ENCODE data around the gene DCP1B. TPM values are rescaled to one million over a fixed set of nuclear protein-coding genes. Genes with fewer than 3 reads are reported as not detected.

The DCP1B gene
- total and polyA plus RNA-seq, 2 donors (not counting 1 experiment from before 2014, with no cell fraction given): 12.3 to 18.0 TPM

- H2AFZ ChIP-seq (ENCODE audit: insufficient read depth, low read depth, low read length, poor library complexity, severe bottlenecking): no peak overlapping the region
- ATAC-seq (ENCODE audit: low read depth) (no peak), DNase-seq (no peak)
- H3K4me1 ChIP-seq (ENCODE audit: control insufficient read depth in 2 of 2, insufficient read depth in 2 of 2, low read length in 2 of 2): no peaks in the 10 kb centered on the region
- no peaks in the 10 kb centered on the region for H3K9me3 ChIP-seq (ENCODE audit: control extremely low read depth in 1 of 3, control insufficient read depth in 2 of 3, insufficient read depth in 1 of 3, low read length in 2 of 3)
- intact Hi-C loops (cut with micrococcal nuclease): no loop called here
- no peak overlapping the region for H3K27ac ChIP-seq (ENCODE audit: low read length in 2 of 2)
- Mint-ChIP-seq H3K27ac (no peak overlapping the region), H3K4me3 (no peak overlapping the region), H3K4me1 (no peaks in the 10 kb centered on the region), H3K9me3 (ENCODE audit: insufficient read depth) (no peaks in the 10 kb centered on the region), H3K27me3 (no peaks in the 10 kb centered on the region)
- H3K79me2 ChIP-seq (ENCODE audit: control insufficient read depth, insufficient read depth, low read length): no peaks in the 10 kb centered on the region
- CTCF ChIA-PET: interaction anchor here (1.4 kb wide), 1 partner anchor 17 kb away, joined by 3 read pairs; no protein-coding TSS in a partner anchor
- H3K27me3 ChIP-seq (replicated peaks in 1 of 4; ENCODE audit: control extremely low read depth in 1 of 4, control insufficient read depth in 3 of 4, insufficient read depth in 4 of 4, low read length in 3 of 4): no peaks in the 10 kb centered on the region
- TF ChIP-seq, protein P1, sequence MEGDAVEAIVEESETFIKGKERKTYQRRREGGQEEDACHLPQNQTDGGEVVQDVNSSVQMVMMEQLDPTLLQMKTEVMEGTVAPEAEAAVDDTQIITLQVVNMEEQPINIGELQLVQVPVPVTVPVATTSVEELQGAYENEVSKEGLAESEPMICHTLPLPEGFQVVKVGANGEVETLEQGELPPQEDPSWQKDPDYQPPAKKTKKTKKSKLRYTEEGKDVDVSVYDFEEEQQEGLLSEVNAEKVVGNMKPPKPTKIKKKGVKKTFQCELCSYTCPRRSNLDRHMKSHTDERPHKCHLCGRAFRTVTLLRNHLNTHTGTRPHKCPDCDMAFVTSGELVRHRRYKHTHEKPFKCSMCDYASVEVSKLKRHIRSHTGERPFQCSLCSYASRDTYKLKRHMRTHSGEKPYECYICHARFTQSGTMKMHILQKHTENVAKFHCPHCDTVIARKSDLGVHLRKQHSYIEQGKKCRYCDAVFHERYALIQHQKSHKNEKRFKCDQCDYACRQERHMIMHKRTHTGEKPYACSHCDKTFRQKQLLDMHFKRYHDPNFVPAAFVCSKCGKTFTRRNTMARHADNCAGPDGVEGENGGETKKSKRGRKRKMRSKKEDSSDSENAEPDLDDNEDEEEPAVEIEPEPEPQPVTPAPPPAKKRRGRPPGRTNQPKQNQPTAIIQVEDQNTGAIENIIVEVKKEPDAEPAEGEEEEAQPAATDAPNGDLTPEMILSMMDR (IDR thresholded peaks at IDR 0.05): no peak
- TF ChIP-seq EZH2 (IDR thresholded peaks at IDR 0.05; ENCODE audit: borderline replicate concordance, insufficient read depth, low read depth, low read length, poor library complexity, severe bottlenecking): no peak
- no peaks in the 10 kb centered on the region for H4K20me1 ChIP-seq (ENCODE audit: control insufficient read depth, insufficient read depth, low read length, poor library complexity, severe bottlenecking)
- WGBS (ENCODE audit: insufficient coverage): 100% methylated on average over 1 of the region's 3 CpGs
- H3K4me3 ChIP-seq (ENCODE audit: control extremely low read depth in 1 of 5, extremely low read depth in 1 of 5, insufficient read depth in 1 of 5, low read depth in 2 of 5, low read length in 4 of 5): no peak overlapping the region
- peaks cover 2 to 22% of the 10 kb centered on the region in 2 experiments for H3K36me3 ChIP-seq (replicated peaks in 1 of 2; ENCODE audit: control extremely low read depth in 1 of 2, control insufficient read depth in 1 of 2, extremely low read depth in 1 of 2, insufficient read depth in 2 of 2, low read length in 1 of 2)
- no peak overlapping the region for H3K4me2 ChIP-seq (replicated peaks; ENCODE audit: low read depth, low read length, poor library complexity, severe bottlenecking)
- H3K9ac ChIP-seq (ENCODE audit: low read length): no peak overlapping the region
- POLR2A ChIA-PET: no interaction called here
Measured at GRCh38 chr12:1956716-1957115, 47.5 kb downstream of the DCP1B start.

DNA sequence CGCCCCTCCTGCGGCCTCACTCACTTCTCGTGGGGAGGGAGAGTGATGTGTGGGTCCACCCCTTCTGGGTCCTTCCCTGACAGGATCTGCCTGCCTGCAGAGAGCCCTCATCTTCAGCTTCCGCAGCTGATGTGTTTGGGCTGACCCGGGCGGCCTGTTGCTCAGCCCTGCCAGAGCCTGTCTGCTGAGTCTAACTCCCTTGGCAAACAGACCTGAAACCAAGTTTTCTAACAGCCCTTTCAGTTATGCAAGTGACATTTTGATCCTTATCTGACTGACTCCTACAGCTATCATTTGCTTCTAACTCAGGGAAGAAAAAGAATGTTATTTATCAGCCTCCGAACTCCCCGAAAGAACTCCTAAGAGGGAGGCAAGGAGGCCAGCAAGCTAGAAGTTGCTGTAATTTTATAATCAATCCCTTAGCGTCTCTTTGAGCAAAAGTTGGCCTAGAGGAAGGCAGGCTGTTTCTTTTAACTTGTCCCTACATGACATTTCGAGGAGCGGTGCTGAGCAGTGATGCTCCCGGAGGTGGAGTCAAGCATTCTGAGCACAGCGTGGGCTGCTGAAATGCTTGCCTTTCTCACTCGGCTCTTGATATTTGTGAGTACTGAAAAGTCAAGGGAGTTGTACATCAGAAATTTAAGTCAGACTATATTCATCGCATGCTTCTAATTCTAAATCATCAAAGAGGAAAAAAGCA, 54.3 kb downstream of the DCP1B start:
- intact Hi-C loops (cut with micrococcal nuclease): no loop called here
- H3K27ac ChIP-seq (ENCODE audit: low read length in 2 of 2): no peak overlapping the region
- no peak overlapping the region for H3K27ac Mint-ChIP-seq
- no peak overlapping the region for H2AFZ ChIP-seq (ENCODE audit: insufficient read depth, low read depth, low read length, poor library complexity, severe bottlenecking)
- H3K4me1 ChIP-seq (ENCODE audit: control insufficient read depth in 2 of 2, insufficient read depth in 2 of 2, low read length in 2 of 2): no peaks in the 10 kb centered on the region
- DNase-seq (no peak), ATAC-seq (ENCODE audit: low read depth) (no peak)
- H3K4me1 Mint-ChIP-seq: no peaks in the 10 kb centered on the region
- peaks cover 11 to 69% of the 10 kb centered on the region in 2 experiments for H3K36me3 ChIP-seq (replicated peaks in 1 of 2; ENCODE audit: control extremely low read depth in 1 of 2, control insufficient read depth in 1 of 2, extremely low read depth in 1 of 2, insufficient read depth in 2 of 2, low read length in 1 of 2)
- no peaks in the 10 kb centered on the region for H3K79me2 ChIP-seq (ENCODE audit: control insufficient read depth, insufficient read depth, low read length)
- no peak overlapping the region for H3K4me2 ChIP-seq (replicated peaks; ENCODE audit: low read depth, low read length, poor library complexity, severe bottlenecking)
- WGBS (ENCODE audit: insufficient coverage): over 99% methylated on average over 13 of the region's 15 CpGs
- no peaks in the 10 kb centered on the region for H3K9me3 ChIP-seq (ENCODE audit: control extremely low read depth in 1 of 3, control insufficient read depth in 2 of 3, insufficient read depth in 1 of 3, low read length in 2 of 3)
- no peak overlapping the region for H3K4me3 ChIP-seq (ENCODE audit: control extremely low read depth in 1 of 5, extremely low read depth in 1 of 5, insufficient read depth in 1 of 5, low read depth in 2 of 5, low read length in 4 of 5)
- no peaks in the 10 kb centered on the region for H3K27me3 ChIP-seq (replicated peaks in 1 of 4; ENCODE audit: control extremely low read depth in 1 of 4, control insufficient read depth in 3 of 4, insufficient read depth in 4 of 4, low read length in 3 of 4)
- POLR2A ChIA-PET: no interaction called here
- no peak for TF ChIP-seq EZH2 (IDR thresholded peaks at IDR 0.05; ENCODE audit: borderline replicate concordance, insufficient read depth, low read depth, low read length, poor library complexity, severe bottlenecking)
- TF ChIP-seq, protein P1 (IDR thresholded peaks at IDR 0.05): no peak
- no peaks in the 10 kb centered on the region for H3K9me3 Mint-ChIP-seq (ENCODE audit: insufficient read depth)
- CTCF ChIA-PET: interaction anchor here (1.0 to 2.6 kb wide), 3 partner anchors 10 to 159 kb away, joined by 3 to 16 read pairs (median 8); no protein-coding TSS in a partner anchor
- H3K9ac ChIP-seq (ENCODE audit: low read length): no peak overlapping the region
- H3K4me3 Mint-ChIP-seq: no peak overlapping the region
- no peaks in the 10 kb centered on the region for H4K20me1 ChIP-seq (ENCODE audit: control insufficient read depth, insufficient read depth, low read length, poor library complexity, severe bottlenecking)
- H3K27me3 Mint-ChIP-seq: no peaks in the 10 kb centered on the region
